Cardiac fibroblast (primary cell): Measurements from ENCODE around the gene CAMLG.
"Not testable (repeated sequence)": the region's sequence is repeated elsewhere in the genome, so short reads cannot be mapped to it uniquely, and the experiment has no call there.

Experiments
- DNase-seq, 2 donors: peaks; one replicate each; pipeline versions ENCODE4 v3.0.0 to v3.0.0-alpha.2; 2010; ENCODE audit warnings: low read depth in 2 of 2
- H3K4me3 ChIP-seq, 2 donors: replicated peaks in 1 of 2; 1 replicate in 1 of 2; 2 replicates in 1 of 2; pipeline ENCODE4 v1.5.1; 2011; ENCODE audit warnings: low read depth in 2 of 2, low read length in 2 of 2, mild to moderate bottlenecking in 2 of 2, moderate library complexity in 1 of 2
- TF ChIP-seq, protein P1 (sequence below): IDR thresholded peaks from one replicate; pipeline ENCODE4 v1.5.1; 2011; ENCODE audit warnings: low read depth, mild to moderate bottlenecking, low read length, inconsistent platforms

The CAMLG gene

DNA sequence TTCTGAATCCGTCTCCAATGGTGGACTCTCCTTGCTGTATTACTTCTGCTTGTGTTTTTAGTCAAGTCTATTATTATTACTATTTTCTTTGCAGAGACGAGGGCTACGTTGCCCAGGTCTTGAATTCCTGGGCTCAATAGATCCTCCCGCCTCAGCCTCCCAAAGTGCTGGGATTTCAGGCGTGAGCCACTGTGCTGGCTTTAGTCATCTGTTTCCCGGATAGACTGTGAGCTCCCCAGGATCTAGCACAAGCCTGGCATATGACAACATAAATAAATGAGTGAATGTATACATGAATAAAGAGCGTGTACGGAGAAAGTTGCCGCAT is 19.8 kb downstream of the CAMLG start:
- H3K4me3 ChIP-seq = peak overlapping the region; percentile 87 to 99
- no peak for DNase-seq
- TF ChIP-seq, protein P1, sequence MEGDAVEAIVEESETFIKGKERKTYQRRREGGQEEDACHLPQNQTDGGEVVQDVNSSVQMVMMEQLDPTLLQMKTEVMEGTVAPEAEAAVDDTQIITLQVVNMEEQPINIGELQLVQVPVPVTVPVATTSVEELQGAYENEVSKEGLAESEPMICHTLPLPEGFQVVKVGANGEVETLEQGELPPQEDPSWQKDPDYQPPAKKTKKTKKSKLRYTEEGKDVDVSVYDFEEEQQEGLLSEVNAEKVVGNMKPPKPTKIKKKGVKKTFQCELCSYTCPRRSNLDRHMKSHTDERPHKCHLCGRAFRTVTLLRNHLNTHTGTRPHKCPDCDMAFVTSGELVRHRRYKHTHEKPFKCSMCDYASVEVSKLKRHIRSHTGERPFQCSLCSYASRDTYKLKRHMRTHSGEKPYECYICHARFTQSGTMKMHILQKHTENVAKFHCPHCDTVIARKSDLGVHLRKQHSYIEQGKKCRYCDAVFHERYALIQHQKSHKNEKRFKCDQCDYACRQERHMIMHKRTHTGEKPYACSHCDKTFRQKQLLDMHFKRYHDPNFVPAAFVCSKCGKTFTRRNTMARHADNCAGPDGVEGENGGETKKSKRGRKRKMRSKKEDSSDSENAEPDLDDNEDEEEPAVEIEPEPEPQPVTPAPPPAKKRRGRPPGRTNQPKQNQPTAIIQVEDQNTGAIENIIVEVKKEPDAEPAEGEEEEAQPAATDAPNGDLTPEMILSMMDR = no peak

DNA sequence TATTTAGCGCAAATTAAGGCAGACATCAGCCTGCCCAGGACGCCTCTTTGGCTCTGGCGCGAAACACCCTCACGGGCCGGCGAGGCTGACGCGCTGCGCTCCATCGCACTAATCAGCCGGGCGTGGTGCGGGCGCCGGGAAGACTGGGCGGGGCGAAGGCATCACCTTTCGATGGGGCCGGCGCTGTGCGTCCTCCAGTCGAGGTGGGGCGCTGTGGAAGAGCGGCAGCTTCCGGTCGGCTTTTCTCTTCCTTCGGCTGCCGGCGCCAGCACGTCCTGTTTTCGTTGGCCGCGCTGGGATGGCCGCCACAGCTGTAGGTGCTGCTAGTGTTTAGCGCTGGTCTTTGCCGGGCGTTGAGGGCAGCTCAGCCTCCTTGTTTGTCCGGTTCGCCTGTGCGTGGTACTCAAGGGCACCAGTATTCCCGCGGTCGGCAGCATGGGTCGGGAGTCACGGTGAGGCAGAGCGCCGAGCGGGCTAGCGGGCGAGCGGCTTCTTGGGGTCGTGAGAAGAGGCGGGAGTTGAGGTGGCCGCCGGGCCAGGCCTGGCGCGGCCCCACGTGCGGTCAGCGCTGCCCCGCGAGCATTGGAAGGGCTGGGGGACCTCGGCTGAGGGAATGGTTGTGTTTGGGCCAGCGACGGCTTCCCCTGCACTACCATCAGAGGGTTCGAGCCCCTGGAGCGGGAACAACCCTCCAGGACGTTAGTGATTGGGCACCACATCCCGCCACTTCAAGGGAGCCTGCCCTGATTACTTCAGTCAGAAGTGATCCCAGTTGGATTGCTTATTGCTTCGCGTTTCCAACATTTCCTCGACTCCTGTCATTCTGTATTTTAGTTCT is 20.4 kb downstream of the CAMLG start, which contains the start of gene DDX46:
TSS of gene DDX46 (plus strand) at position 276 of the 838 bp plus-strand sequence. CDS start at position 436, 160 bp downstream.
- H3K4me3 ChIP-seq = peak within 1 kb of the TSS; percentile 87 to 99
- TF ChIP-seq, protein P1 = peak; percentile 67
- peak; percentile 93 to 94 for DNase-seq

DNA sequence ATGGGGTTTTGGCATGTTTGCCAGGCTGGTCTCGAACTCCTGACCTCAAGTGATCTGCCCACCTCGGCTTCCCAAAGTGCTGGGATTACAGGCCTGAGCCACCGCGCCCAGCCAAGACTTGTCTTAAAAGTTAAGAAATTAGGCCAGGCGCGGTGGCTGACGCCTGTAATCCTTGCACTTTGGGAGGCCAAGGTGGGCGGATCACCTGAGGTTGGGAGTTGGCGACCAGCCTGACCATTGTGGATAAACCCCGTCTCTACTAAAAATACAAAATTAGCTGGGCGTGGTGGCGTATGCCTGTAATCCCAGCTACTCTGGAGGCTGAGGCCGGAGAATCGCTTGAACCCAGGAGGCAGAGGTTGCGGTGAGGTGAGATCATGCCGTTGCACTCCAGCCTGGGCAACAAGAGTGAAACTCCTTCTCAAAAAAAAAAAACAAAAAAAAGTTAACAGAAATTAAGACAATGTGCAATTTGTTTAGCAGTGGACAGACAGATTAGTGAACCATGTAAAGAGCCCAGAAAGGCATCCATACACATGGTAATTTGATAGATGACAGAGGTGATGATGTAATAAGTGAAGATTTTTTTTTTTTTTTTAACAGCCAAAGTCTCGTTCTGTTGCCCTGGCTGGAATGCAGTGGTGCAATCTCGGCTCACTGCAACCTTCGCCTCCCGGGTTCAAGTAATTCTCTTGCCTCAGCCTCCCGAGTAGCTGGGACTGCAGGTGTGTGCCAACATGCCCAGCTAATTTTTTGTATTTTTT is 29.4 kb downstream of the CAMLG start:
- not testable (repeated sequence) for DNase-seq

DNA sequence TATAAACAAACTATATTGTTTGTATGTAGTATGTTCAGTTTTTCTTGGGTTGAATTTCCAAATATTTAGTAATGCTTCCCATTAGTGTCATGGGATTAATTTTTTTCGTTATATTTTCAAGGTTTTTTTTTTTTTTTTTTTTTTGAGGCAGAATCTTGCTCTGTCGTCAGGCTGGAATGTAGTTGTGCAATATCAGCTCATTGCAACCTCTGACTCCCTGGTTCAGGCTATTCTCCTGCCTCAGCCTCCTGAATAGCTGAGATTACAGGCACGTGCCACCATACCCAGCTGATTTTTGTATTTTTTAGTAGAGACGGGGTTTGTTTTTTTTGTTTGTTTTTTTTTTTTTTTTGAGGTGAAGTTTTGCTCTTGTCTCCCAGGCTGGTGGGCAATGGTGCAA is 30.9 kb downstream of the CAMLG start:
- TF ChIP-seq, protein P1 = no peak
- H3K4me3 ChIP-seq = no peak overlapping the region
- DNase-seq = peak; percentile 78

More for the DNA sequence above, 29.4 kb downstream of the CAMLG start:
- H3K4me3 ChIP-seq = not testable (repeated sequence)

DNA sequence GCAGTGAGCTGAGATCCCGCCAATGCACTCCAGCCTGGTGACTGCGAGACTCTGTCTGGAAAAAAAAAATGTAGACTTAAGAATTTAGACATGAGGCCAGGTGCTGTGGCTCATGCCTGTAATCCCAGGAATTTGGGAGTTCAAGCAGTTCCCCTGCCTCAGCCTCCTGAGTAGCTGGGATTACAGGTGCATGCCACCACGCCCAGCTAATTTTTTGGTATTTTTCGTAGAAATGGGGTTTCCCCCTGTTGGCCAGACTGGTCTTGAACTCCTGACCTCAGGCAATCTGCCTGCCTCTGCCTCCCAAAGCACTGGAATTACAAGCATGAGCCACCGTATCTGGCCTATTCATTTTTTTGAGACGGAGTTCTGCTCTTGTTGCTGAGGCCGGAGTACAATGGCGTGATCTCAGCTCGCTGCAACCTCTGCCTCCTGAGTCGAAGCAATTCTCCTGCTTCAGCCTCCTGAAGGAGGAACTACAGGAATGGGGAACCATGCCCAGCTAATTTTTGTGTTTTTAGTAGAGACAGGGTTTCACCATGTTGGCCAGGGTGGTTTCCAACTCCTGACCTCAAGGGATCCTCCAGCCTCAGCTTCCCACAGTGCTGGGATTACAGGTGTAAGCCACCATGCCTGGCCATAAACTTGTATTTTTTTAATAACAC is 34.2 kb downstream of the CAMLG start:
- H3K4me3 ChIP-seq = no peak overlapping the region
- TF ChIP-seq, protein P1 = no peak
- DNase-seq = no peak

DNA sequence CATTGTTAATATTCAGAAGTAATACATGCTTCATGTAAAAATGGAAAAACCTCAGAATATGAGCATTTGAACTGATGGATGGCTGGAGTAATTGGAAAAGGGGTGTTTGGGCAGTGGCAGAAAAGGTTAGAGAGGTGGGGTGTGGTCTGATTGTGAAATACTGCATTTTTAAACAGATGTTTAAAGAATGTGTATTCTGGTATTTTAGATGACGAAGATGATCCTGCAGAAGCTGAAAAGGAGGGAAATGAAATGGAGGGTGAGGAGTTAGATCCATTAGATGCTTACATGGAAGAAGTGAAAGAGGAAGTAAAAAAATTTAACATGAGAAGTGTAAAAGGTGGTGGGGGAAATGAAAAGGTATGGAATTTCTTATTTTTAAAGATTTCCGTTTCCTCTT is 39.0 kb downstream of the CAMLG start:
- TF ChIP-seq, protein P1 = no peak
- H3K4me3 ChIP-seq = no peak overlapping the region
- DNase-seq = no peak
